DMS153 treated with DMSO at 0.1 percent for 48 hours (cell line): ENCODE data around the gene MUC5AC.
"Not testable (repeated sequence)": the region's sequence is repeated elsewhere in the genome, so short reads cannot be mapped to it uniquely, and the experiment has no call there.

Experiments used
- DNase-seq: peaks from one replicate; lab custom pipeline; 2025; ENCODE audit not compliant: unreplicated experiment; lab: John Stamatoyannopoulos, UW

MUC5AC gene

GRCh38 chr11:1248951-1249350 lies 91.2 kb downstream of the MUC5AC start:
- not testable (repeated sequence) for DNase-seq

GRCh38 chr11:1250411-1250810 lies 92.7 kb downstream of the MUC5AC start:
- DNase-seq = not testable (repeated sequence)
